H1 (cell line): ENCODE results near the gene MMP28. TPM values are rescaled to one million over a fixed set of nuclear protein-coding genes. Genes with fewer than 3 reads are reported as not detected.

Source experiments
- CTCF ChIA-PET: fragments of 300-600 bp; sonication (Branson Sonifier 250); formaldehyde crosslinking; loops from one replicate; lab custom pipeline; 2021; ENCODE audit not compliant: partially characterized antibody; lab: Charles Lee
- POLR2A ChIA-PET: fragments of 300-600 bp; sonication (Branson Sonifier 250); formaldehyde crosslinking; loops from one replicate; lab custom pipeline; 2021; ENCODE audit warnings: inconsistent platforms; ENCODE audit not compliant: partially characterized antibody; lab: Charles Lee
- DNase-seq, 2 experiments: peaks; one replicate each; pipeline versions ENCODE4 v3.0.0 to v3.0.0-alpha.2; 2010 to 2022; ENCODE audit warnings: low spot score in 2 of 2, low read depth in 1 of 2, mixed read lengths in 1 of 2
- FAIRE-seq: peaks from 2 replicates; lab custom pipeline; 2011; peaks lifted over from hg19 to GRCh38; lab: Jason Lieb, UNC
- H2AFZ ChIP-seq: 2 replicates; pipeline ENCODE4 v1.8.1; 2012; ENCODE audit warnings: low read length, inconsistent platforms
- H2AK5ac ChIP-seq: 2 replicates; pipeline ENCODE4 v1.6.1; 2013; ENCODE audit warnings: low read depth, low read length
- H2BK120ac ChIP-seq: replicated peaks from 2 replicates; pipeline ENCODE3; 2013; ENCODE audit warnings: low read depth, low read length, inconsistent platforms
- H2BK12ac ChIP-seq: 2 replicates; pipeline ENCODE4 v1.6.1; 2013; ENCODE audit warnings: low read depth, low read length
- H2BK15ac ChIP-seq: 2 replicates; pipeline ENCODE4 v1.6.1; 2013; ENCODE audit warnings: low read length
- H2BK20ac ChIP-seq: 2 replicates; pipeline ENCODE4 v1.6.1; 2013; ENCODE audit warnings: low read length
- H2BK5ac ChIP-seq: 2 replicates; pipeline ENCODE4 v1.6.1; 2013; ENCODE audit warnings: low read depth, low read length
- H3K14ac ChIP-seq: 2 replicates; pipeline ENCODE4 v1.6.1; 2013; ENCODE audit warnings: inconsistent platforms; ENCODE audit not compliant: insufficient read length
- H3K18ac ChIP-seq: 2 replicates; pipeline ENCODE4 v1.6.1; 2013; ENCODE audit warnings: low read length; ENCODE audit errors: extremely low read depth
- H3K23ac ChIP-seq: 2 replicates; pipeline ENCODE4 v1.6.1; 2013; ENCODE audit warnings: inconsistent platforms; ENCODE audit not compliant: insufficient read length
- H3K23me2 ChIP-seq: 2 replicates; pipeline ENCODE4 v1.6.1; 2013; ENCODE audit warnings: low read depth, low read length
- H3K27ac ChIP-seq: 2 replicates; pipeline ENCODE4 v1.6.1; 2011; ENCODE audit warnings: low read depth, low read length, inconsistent platforms
- H3K27me3 ChIP-seq, 4 experiments: replicated peaks in 1 of 4; 1 replicate in 1 of 4; 2 replicates in 3 of 4; pipeline versions ENCODE4 v1.6.1 to v1.8.1; 2011 to 2013; ENCODE audit warnings: low read length in 3 of 4, mild to moderate bottlenecking in 3 of 4, inconsistent platforms in 2 of 4, mixed read lengths in 2 of 4, moderate library complexity in 1 of 4; ENCODE audit not compliant: control insufficient read depth in 3 of 4, insufficient read depth in 3 of 4; ENCODE audit errors: extremely low read depth in 1 of 4
- H3K36me3 ChIP-seq, 4 experiments: 2 replicates each; pipeline versions ENCODE4 v1.6.1 to v1.8.1; 2011 to 2013; ENCODE audit warnings: mild to moderate bottlenecking in 4 of 4, low read length in 3 of 4, moderate library complexity in 2 of 4, control low read depth in 1 of 4, inconsistent platforms in 1 of 4; ENCODE audit not compliant: insufficient read depth in 4 of 4, control insufficient read depth in 2 of 4
- H3K4ac ChIP-seq: replicated peaks from 2 replicates; pipeline ENCODE3; 2013; ENCODE audit warnings: low read length, low read depth, mixed read lengths, inconsistent platforms; ENCODE audit not compliant: insufficient read length
- H3K4me1 ChIP-seq, 4 experiments: replicated peaks in 1 of 4; 1 replicate in 1 of 4; 2 replicates in 3 of 4; pipeline versions ENCODE4 v1.6.1 to v1.8.1; 2011 to 2013; ENCODE audit warnings: low read length in 3 of 4, inconsistent platforms in 2 of 4, mixed read lengths in 1 of 4; ENCODE audit not compliant: insufficient read depth in 4 of 4, control insufficient read depth in 3 of 4
- H3K4me2 ChIP-seq, 2 experiments: 2 replicates each; pipeline versions ENCODE4 v1.6.1 to v1.8.1; 2011 to 2013; ENCODE audit warnings: low read depth in 2 of 2, low read length in 2 of 2, control low read depth in 1 of 2, inconsistent platforms in 1 of 2, mild to moderate bottlenecking in 1 of 2; ENCODE audit not compliant: insufficient read depth in 1 of 2
- H3K4me3 ChIP-seq, 4 experiments: fragments of 200-600, 300-600 bp in 1 of 4; sonication (generic), shearing (Covaris generic), sonication (Bioruptor Twin) in 1 of 4; 2 replicates each; pipeline versions ENCODE4 v1.5.1 to v1.8.1; 2011 to 2016; ENCODE audit warnings: low read length in 4 of 4, low read depth in 3 of 4, control low read depth in 2 of 4, inconsistent platforms in 2 of 4, mild to moderate bottlenecking in 2 of 4, mixed read lengths in 1 of 4, moderate library complexity in 1 of 4; ENCODE audit not compliant: insufficient read depth in 2 of 4; ENCODE audit errors: extremely low read depth in 1 of 4
- H3K56ac ChIP-seq: replicated peaks from 2 replicates; pipeline ENCODE3; 2013; ENCODE audit warnings: low read depth, mild to moderate bottlenecking, mixed read lengths, low read length, inconsistent platforms; ENCODE audit not compliant: insufficient read length
- H3K79me1 ChIP-seq: 2 replicates; pipeline ENCODE4 v1.6.1; 2013; ENCODE audit warnings: low read depth, low read length, control low read depth
- H3K79me2 ChIP-seq, 2 experiments: 2 replicates each; pipeline versions ENCODE4 v1.6.1 to v1.8.1; 2012 to 2013; ENCODE audit warnings: low read length in 2 of 2, mild to moderate bottlenecking in 2 of 2, inconsistent platforms in 1 of 2; ENCODE audit not compliant: insufficient read depth in 2 of 2, control insufficient read depth in 1 of 2
- H3K9ac ChIP-seq, 4 experiments: replicated peaks in 1 of 4; 1 replicate in 1 of 4; 2 replicates in 3 of 4; pipeline versions ENCODE4 v1.6.1 to v1.8.1; 2011 to 2013; ENCODE audit warnings: low read depth in 3 of 4, low read length in 3 of 4, control low read depth in 2 of 4, mild to moderate bottlenecking in 2 of 4, moderate library complexity in 2 of 4, inconsistent platforms in 1 of 4; ENCODE audit errors: extremely low read depth in 1 of 4
- H3K9me3 ChIP-seq, 2 experiments: 2 replicates each; pipeline versions ENCODE4 v1.6.1 to v1.8.1; 2012 to 2013; ENCODE audit warnings: mild to moderate bottlenecking in 2 of 2, moderate library complexity in 2 of 2, control low read depth in 1 of 2, inconsistent platforms in 1 of 2, low read depth in 1 of 2, low read length in 1 of 2, mixed read lengths in 1 of 2; ENCODE audit not compliant: insufficient read depth in 2 of 2
- H4K20me1 ChIP-seq, 2 experiments: replicated peaks in 1 of 2; 2 replicates each; pipeline versions ENCODE3 to v1.8.1; 2011 to 2013; ENCODE audit warnings: inconsistent platforms in 2 of 2, low read length in 2 of 2, mild to moderate bottlenecking in 1 of 2; ENCODE audit not compliant: insufficient read depth in 2 of 2, control insufficient read depth in 1 of 2
- H4K5ac ChIP-seq: 2 replicates; pipeline ENCODE4 v1.6.1; 2013; ENCODE audit warnings: low read length, low read depth, mixed read lengths, inconsistent platforms; ENCODE audit not compliant: insufficient read length
- H4K8ac ChIP-seq: 2 replicates; pipeline ENCODE4 v1.8.0; 2013; ENCODE audit warnings: mild to moderate bottlenecking, moderate library complexity, low read length, inconsistent platforms; ENCODE audit not compliant: insufficient read depth; ENCODE audit errors: extremely low read depth
- H4K91ac ChIP-seq: replicated peaks from 2 replicates; pipeline ENCODE3; 2013; ENCODE audit warnings: low read length, mixed read lengths, inconsistent platforms; ENCODE audit not compliant: insufficient read length
- BCL11A ChIP-seq, 2 experiments: IDR thresholded peaks; one replicate each; pipeline ENCODE4 v1.6.1; 2011; ENCODE audit warnings: low read depth in 2 of 2, low read length in 2 of 2, mild to moderate bottlenecking in 2 of 2
- HDAC2 ChIP-seq, 2 experiments: fragments of 300-600 bp in 1 of 2; sonication (generic) in 1 of 2; IDR thresholded peaks; 2 replicates each; pipeline ENCODE4 v1.6.1; 2011 to 2012; ENCODE audit warnings: low read depth in 2 of 2, low read length in 2 of 2, mild to moderate bottlenecking in 2 of 2, moderate library complexity in 2 of 2, borderline replicate concordance in 1 of 2, inconsistent platforms in 1 of 2
- HDAC6 ChIP-seq: IDR thresholded peaks from one replicate; pipeline ENCODE4 v1.7.1; 2012; ENCODE audit warnings: low read depth, mild to moderate bottlenecking, inconsistent platforms, low read length, moderate library complexity
- JUND ChIP-seq: IDR thresholded peaks from 2 replicates; pipeline ENCODE4 v1.6.1; 2011; ENCODE audit warnings: mild to moderate bottlenecking, improper control_type of control experiment, low read length
- SAP30 ChIP-seq: fragments of 300-600 bp; sonication (generic); IDR thresholded peaks from 2 replicates; pipeline ENCODE4 v1.7.1; 2012; ENCODE audit warnings: low read length, moderate library complexity, mild to moderate bottlenecking, inconsistent platforms; ENCODE audit not compliant: insufficient read depth, insufficient replicate concordance
- SIN3A ChIP-seq, 2 experiments: IDR thresholded peaks in 1 of 2; conservative IDR thresholded peaks in 1 of 2; 2 replicates each; pipeline ENCODE4 v1.6.1; 2011 to 2012; ENCODE audit warnings: low read length in 2 of 2, improper control_type of control experiment in 1 of 2, low read depth in 1 of 2, mild to moderate bottlenecking in 1 of 2
- SP4 ChIP-seq: IDR thresholded peaks from 2 replicates; pipeline ENCODE4 v1.6.1; 2012; ENCODE audit warnings: low read length, inconsistent platforms
- WGBS, 2 experiments: shearing (Covaris generic) in 1 of 2; methylation state at CpG; one replicate each; pipeline versions ENCODE4 v1.1.6 to v1.1.7; 2013 to 2015; ENCODE audit warnings: low lambda C conversion rate in 2 of 2, mixed read lengths in 2 of 2, inconsistent platforms in 1 of 2, low coverage in 1 of 2, missing lambda C conversion rate in 1 of 2; ENCODE audit not compliant: insufficient replicate concordance in 2 of 2, insufficient coverage in 1 of 2, insufficient read length in 1 of 2; ENCODE audit errors: extremely low coverage in 1 of 2, missing lambda C conversion rate in 1 of 2; 5-methylcytosine and 5-hydroxymethylcytosine counted together
- polyA plus RNA-seq, 7 experiments: library from polyadenylated mRNA; depleted of rRNA in 3 of 7; stranded (reverse) in 5 of 7; unstranded in 2 of 7; fragments of >200 nt in 5 of 7; fragments of 200-250 nt in 2 of 7; gene quantifications; 1 replicate in 5 of 7; 2 replicates in 1 of 7; 4 replicates in 1 of 7; pipeline versions ENCODE4 v1.2.1 to v1.2.3, GENCODE V29; 2011 to 2013; ENCODE audit warnings: missing spikeins in 2 of 7, mixed read lengths in 2 of 7
- total RNA-seq: library from RNA; stranded (reverse); fragmentation: NEBNext Ultra II Directional; extraction: Animal tissue kit (Norgen Biotek cat#: 25700); gene quantifications from 2 replicates; pipeline ENCODE4 v1.2.1, GENCODE V29; 2021
- TF ChIP-seq, protein P1 (sequence below): IDR thresholded peaks from 2 replicates; pipeline ENCODE4 v1.6.1; 2012; ENCODE audit warnings: inconsistent platforms

MMP28 gene
- total and polyA plus RNA-seq, 2 of the 8 experiments (the other 6 are each of a cell fraction or from before 2014, with no cell fraction given) = not detected

DNA sequence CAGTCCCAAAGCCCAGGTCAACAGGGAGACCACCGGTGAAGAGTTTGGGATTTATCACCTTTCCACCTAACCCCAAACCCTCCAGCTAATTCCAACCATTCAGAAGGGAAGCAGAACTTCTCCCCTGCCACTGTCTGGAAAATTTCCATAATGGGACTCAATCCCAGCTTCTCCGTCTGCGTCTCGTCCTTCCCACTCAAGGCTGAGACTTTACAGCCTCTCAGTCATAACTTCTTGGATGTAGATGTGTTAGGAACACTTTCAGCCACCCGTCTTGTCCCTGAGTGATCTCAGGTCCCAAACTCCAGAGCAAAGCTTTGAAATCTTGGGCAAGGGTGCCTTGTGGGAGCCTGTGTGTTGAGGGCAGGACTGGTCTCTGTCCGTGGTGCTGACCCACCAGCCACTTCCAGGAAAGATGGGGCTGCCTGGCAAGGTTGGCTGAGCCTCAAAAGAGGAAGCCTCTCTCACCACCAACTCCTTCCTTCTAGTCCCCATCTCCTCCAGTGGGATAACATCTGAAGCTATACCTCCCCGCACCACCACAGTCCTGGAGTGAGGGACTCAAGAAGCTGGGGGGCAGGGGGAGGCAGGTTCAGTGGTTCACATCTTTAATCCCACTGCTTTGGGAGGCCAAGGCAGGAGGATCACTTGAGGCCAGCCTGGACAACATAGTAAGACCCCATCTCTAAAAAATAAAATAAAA is 51.7 kb downstream of the MMP28 start:
- peak in 1 of 2 experiments; percentile 80 for DNase-seq
- POLR2A ChIA-PET = interaction anchor here (0.6 to 1.8 kb wide), 7 partner anchors 10 to 189 kb away, joined by 3 to 4 read pairs (median 4); partner anchors contain the start of genes PEX12, RASL10B and TAF15

More for the DNA sequence above, 51.7 kb downstream of the MMP28 start:
- Histone ChIP-seq H3K4ac (no peak overlapping the region), H3K27ac (no peak overlapping the region), H4K5ac (no peak overlapping the region), H3K4me1 (peaks cover 0 to 9% (median 1%) of the 10 kb centered on the region in 4 experiments; a peak in 5 of 7 replicates), H2BK5ac (no peak overlapping the region), H2AFZ (no peak overlapping the region), H2BK15ac (no peak overlapping the region), H3K4me3 (no peak overlapping the region), H3K14ac (no peak overlapping the region), H2BK120ac (no peak overlapping the region), H3K18ac (no peak overlapping the region), H3K79me1 (no peaks in the 10 kb centered on the region; the same call in 1 of the 2 replicates), H3K36me3 (peaks cover 0 to 8% (median 0%) of the 10 kb centered on the region in 4 experiments; a peak in 1 of 8 replicates), H3K4me2 (no peak overlapping the region), H4K91ac (no peak overlapping the region), H3K23me2 (peaks cover 5% of the 10 kb centered on the region; the same call in 1 of the 2 replicates), H2AK5ac (no peak overlapping the region), H4K8ac (no peak overlapping the region), H3K9ac (no peak overlapping the region), H3K79me2 (no peaks in the 10 kb centered on the region), H2BK20ac (no peak overlapping the region), H3K9me3 (peaks cover 8 to 11% of the 10 kb centered on the region in 2 experiments; a peak in 2 of 4 replicates), H4K20me1 (peaks cover 0 to 14% of the 10 kb centered on the region in 2 experiments), H3K23ac (no peak overlapping the region), H2BK12ac (no peak overlapping the region), H3K27me3 (peaks cover 11 to 39% (median 34%) of the 10 kb centered on the region in 4 experiments), H3K56ac (no peak overlapping the region)
- CTCF ChIA-PET = interaction anchor here (0.7 to 8.4 kb wide), 10 partner anchors 16 to 130 kb away, joined by 3 to 166 read pairs (median 3); no protein-coding TSS in a partner anchor
- FAIRE-seq = no peak
- 68% methylated on average over 7 of the region's 7 CpGs; no CpG with 5 or more reads in 1 of the 2 experiments for WGBS, 2 experiments
- TF ChIP-seq SIN3A (conservative IDR thresholded peaks at IDR 0.05 in 1 of 2, IDR thresholded peaks at IDR 0.05 in 1 of 2; ENCODE audit: low read depth in 1 of 2, low read length in 2 of 2) = peak; percentile 63 to 65; a peak in 1 of 4 replicates
- TF ChIP-seq BCL11A (IDR thresholded peaks at IDR 0.05; ENCODE audit: low read depth in 2 of 2, low read length in 2 of 2) = no peak
- no peak for TF ChIP-seq SAP30
- peak in 1 of 2 experiments; percentile 42; a peak in 1 of 4 replicates for TF ChIP-seq HDAC2 (IDR thresholded peaks at IDR 0.05; ENCODE audit: borderline replicate concordance in 1 of 2, low read depth in 2 of 2, low read length in 2 of 2)
- no peak for TF ChIP-seq SP4
- TF ChIP-seq JUND = no peak
- no peak for TF ChIP-seq HDAC6
- TF ChIP-seq, protein P1, sequence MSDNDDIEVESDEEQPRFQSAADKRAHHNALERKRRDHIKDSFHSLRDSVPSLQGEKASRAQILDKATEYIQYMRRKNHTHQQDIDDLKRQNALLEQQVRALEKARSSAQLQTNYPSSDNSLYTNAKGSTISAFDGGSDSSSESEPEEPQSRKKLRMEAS = peak; percentile 28; the same call in 1 of the 2 replicates
